ENCODE data around the gene TRIM28.

Gene TRIM28

DNA sequence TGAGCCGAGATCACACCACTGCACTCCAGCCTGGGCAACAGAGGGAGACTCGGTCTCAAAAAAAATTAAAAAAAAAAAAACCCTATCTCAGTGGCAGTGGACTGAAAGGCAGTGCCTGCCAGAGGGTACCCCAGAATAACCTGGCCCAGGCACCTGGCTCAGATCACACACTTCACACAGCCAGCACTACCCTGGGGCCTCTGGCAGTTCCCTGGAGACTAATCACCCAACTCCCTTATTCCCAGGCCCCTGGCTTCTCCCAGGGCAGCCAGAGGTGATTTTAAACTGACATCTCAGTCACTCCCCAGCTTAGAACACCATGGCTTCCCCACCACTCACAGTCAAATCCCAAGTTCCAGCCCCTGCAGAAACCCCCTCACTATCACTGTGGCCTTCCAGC lies 28.6 kb upstream of the TRIM28 start:
- no peak for DNase-seq (ENCODE audit: low read depth)
- TF ChIP-seq, protein P1, sequence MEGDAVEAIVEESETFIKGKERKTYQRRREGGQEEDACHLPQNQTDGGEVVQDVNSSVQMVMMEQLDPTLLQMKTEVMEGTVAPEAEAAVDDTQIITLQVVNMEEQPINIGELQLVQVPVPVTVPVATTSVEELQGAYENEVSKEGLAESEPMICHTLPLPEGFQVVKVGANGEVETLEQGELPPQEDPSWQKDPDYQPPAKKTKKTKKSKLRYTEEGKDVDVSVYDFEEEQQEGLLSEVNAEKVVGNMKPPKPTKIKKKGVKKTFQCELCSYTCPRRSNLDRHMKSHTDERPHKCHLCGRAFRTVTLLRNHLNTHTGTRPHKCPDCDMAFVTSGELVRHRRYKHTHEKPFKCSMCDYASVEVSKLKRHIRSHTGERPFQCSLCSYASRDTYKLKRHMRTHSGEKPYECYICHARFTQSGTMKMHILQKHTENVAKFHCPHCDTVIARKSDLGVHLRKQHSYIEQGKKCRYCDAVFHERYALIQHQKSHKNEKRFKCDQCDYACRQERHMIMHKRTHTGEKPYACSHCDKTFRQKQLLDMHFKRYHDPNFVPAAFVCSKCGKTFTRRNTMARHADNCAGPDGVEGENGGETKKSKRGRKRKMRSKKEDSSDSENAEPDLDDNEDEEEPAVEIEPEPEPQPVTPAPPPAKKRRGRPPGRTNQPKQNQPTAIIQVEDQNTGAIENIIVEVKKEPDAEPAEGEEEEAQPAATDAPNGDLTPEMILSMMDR (IDR thresholded peaks at IDR 0.05; ENCODE audit: insufficient read depth, low read depth, low read length, missing control alignments) = no peak
- H3K4me3 ChIP-seq (ENCODE audit: low read length) = no peak overlapping the region

DNA sequence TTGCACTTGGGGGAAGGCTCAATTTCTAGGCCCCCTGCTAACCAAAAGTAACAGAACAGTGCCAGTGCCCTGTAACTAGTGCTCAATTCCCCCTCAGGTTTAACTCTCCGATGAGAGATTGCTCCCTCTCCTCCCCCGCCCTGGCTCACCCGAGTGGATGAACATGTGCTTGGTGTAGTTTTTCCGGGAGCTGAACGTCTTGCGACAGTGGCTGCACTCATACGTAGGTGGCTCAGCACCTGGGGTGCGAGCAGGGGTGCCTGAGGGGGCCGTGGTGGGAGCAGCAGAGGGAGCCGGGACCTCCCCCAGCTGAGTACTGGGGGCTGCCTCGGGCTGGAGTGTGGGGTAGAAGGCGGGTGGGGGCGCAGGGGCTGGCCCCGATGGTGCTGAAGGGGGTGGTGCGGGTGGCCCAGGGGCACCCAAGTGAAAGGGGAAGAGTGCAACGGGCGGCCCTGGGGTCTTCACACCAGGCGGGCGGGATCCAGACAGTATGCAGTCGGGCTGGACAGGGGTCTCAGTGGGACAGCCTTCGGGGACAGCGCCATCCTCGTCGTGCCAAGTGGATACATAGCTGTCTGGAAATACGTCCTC lies 27.5 kb upstream of the TRIM28 start:
- H3K4me3 ChIP-seq (ENCODE audit: low read length) = no peak overlapping the region
- DNase-seq (ENCODE audit: low read depth) = no peak
- TF ChIP-seq, protein P1 (IDR thresholded peaks at IDR 0.05; ENCODE audit: insufficient read depth, low read depth, low read length, missing control alignments) = no peak

DNA sequence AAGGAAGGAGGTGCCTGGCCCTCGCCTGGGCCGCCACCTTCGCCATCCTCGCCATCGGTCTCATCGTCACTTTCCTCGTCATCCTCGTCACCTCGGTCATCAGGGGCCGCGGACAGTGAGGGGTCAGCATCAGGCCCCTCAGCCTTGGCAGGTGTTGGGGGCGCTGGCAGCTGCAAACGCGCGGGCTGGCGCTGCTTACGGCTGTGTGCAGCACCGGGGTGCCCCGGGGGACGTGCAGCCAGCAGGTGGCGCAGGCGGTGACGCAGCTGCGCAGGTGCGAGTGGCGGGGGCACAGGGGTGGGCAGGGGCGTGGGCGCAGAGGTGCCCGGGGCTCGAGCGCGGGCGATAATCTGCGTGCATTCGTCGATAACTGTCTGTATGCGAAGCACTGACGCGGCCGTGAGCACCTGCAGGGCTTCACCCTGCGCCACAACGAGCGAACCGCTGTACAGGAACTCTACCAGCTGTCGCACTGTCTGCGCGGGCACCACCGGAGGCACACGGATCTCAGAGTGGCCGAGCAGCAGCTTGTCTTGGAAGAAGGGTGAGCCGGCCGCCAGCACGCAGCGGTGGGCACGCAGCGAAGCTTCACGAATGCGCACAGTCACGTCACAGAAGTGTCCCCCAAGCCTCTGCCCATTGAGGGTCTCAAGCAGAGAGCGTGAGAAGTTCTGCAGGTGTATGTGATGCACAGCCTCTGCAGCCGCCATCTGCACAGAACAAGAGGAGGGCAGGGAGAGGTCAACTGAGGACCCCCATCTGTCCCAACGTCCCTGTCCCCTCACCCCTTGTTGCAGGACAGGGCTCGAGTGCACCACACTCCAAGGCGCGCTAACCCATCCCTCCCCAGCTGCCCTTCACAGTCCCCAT lies 26.7 kb upstream of the TRIM28 start:
- no peak for DNase-seq (ENCODE audit: low read depth)
- no peak overlapping the region for H3K4me3 ChIP-seq (ENCODE audit: low read length)
- TF ChIP-seq, protein P1 (IDR thresholded peaks at IDR 0.05; ENCODE audit: insufficient read depth, low read depth, low read length, missing control alignments) = no peak

DNA sequence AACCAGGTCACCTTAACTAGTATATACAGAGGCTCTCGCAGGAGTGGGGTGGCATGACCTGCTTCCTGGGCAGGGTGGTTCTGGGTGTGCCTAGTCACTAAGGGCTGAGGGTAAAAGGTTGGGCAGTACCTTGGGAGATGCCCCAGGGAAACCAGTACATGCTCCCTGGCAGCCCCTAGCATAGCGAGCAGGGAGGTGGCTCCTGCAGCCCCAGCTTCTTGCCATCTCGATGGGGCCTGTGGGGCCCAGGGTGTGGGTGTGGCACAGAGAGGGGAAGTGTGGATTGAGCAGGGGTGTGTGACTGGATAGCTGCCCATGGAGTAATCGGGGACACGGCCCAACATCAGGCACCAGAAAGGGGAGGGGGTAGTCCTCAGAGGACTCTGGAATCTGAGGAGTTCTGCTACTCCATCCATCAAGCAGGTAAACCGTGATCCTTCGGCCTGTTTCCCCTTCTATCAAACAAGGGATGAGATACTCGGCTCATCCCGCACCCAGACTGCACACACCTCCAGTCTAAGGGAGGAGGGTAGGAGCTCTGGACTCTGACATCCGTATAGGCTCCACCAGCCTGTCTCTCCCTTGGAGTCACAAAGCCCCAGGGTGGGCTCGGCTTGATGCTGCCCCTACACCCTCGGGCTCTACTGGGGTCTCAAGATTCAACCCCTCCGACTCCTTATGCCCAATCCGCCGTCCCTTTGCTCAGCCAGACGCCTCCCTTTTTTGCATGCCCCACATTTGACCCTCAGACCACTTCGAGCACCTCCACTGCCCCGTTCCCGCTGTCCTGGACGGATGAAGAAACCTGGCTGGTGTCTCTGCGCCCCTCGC lies 25.4 kb upstream of the TRIM28 start:
- peak overlapping the region; percentile 73 for H3K4me3 ChIP-seq (ENCODE audit: low read length)
- TF ChIP-seq, protein P1 (IDR thresholded peaks at IDR 0.05; ENCODE audit: insufficient read depth, low read depth, low read length, missing control alignments) = no peak
- DNase-seq (ENCODE audit: low read depth) = peak; percentile 21

DNA sequence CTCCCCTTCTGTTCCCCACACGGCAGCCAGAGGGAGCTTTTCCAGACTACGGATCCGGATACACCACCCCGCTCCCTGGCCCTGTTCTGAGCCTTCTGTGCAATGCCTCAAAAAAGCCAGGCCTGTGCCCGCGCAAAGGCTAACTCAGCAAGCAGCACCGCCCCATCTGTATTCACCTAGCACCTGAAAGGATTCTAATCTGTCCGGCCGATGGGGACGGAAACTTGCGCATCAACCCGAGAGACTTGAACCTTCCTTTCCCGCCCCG lies 24.8 kb upstream of the TRIM28 start:
- peak overlapping the region; percentile 73 for H3K4me3 ChIP-seq (ENCODE audit: low read length)
- TF ChIP-seq, protein P1 (IDR thresholded peaks at IDR 0.05; ENCODE audit: insufficient read depth, low read depth, low read length, missing control alignments) = peak; percentile 79
- peak; percentile 81 for DNase-seq (ENCODE audit: low read depth)

DNA sequence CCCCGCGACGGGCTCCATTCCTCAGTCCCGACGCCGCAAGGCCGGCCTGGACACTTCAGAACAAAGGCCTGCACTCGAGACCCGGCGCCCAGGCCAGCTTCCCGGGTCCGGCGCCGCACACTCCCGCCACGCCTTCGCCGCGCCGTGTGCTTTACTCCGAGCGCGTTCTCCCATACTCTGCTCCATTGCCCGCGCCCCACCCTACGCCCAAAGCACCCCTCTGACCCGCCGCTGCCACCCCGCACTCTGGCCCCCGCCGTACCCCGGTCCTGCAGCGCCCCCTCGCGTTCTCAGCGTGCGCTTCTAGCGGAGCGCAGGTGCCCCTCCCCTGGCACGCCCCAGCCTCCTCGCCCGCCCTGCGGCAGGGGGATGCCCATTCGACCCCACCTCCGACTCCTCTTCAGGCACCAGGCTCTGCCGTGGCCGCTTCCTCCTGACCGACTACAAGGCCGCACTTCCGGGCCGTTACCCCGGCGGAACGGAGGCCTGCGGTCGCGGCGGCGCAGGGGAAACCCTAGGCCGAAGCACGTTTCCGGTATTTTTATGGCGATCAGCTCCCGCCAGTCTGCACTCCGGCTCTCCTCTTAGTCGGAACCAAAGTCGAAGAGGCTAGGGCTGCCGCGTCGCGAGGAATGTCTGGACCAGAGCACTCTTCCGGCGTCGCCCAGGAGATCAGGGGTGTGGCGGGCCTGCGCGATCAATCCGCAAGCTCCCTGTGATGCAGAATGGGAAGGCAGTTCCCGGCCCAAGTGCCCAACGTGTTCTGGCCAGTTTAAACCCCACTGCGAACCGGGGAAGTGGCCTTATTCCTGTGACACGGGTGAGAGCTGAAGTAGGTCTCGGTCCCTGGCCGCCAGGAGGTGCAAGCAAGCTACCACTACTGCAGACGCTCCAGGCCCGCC lies 24.3 kb upstream of the TRIM28 start, which contains the start of gene ZBTB45:
TSS of gene ZBTB45 (minus strand) at position 456 of the 902 bp plus-strand sequence. CDS start 2,137 bp downstream, outside the sequence.
- peak within 1 kb of the TSS; percentile 73 for H3K4me3 ChIP-seq (ENCODE audit: low read length)
- TF ChIP-seq, protein P1 (IDR thresholded peaks at IDR 0.05; ENCODE audit: insufficient read depth, low read depth, low read length, missing control alignments) = peak; percentile 58
- peak; percentile 97 for DNase-seq (ENCODE audit: low read depth)
